H1 (cell line): ENCODE data around the gene HS3ST5. TPM values are rescaled to one million over a fixed set of nuclear protein-coding genes. Genes with fewer than 3 reads are reported as not detected.
"Not testable (repeated sequence)": the region's sequence is repeated elsewhere in the genome, so short reads cannot be mapped to it uniquely, and the experiment has no call there.

ENCODE experiments used
- CTCF ChIA-PET: fragments of 300-600 bp; sonication (Branson Sonifier 250); formaldehyde crosslinking; loops from one replicate; lab custom pipeline; 2021; ENCODE audit not compliant: partially characterized antibody; lab: Charles Lee
- POLR2A ChIA-PET: fragments of 300-600 bp; sonication (Branson Sonifier 250); formaldehyde crosslinking; loops from one replicate; lab custom pipeline; 2021; ENCODE audit warnings: inconsistent platforms; ENCODE audit not compliant: partially characterized antibody; lab: Charles Lee
- DNase-seq, 2 experiments: peaks; one replicate each; pipeline versions ENCODE4 v3.0.0 to v3.0.0-alpha.2; 2010 to 2022; ENCODE audit warnings: low spot score in 2 of 2, low read depth in 1 of 2, mixed read lengths in 1 of 2
- FAIRE-seq: peaks from 2 replicates; lab custom pipeline; 2011; peaks lifted over from hg19 to GRCh38; lab: Jason Lieb, UNC
- H2AFZ ChIP-seq: 2 replicates; pipeline ENCODE4 v1.8.1; 2012; ENCODE audit warnings: low read length, inconsistent platforms
- H2AK5ac ChIP-seq: 2 replicates; pipeline ENCODE4 v1.6.1; 2013; ENCODE audit warnings: low read depth, low read length
- H2BK120ac ChIP-seq: replicated peaks from 2 replicates; pipeline ENCODE3; 2013; ENCODE audit warnings: low read depth, low read length, inconsistent platforms
- H2BK12ac ChIP-seq: 2 replicates; pipeline ENCODE4 v1.6.1; 2013; ENCODE audit warnings: low read depth, low read length
- H2BK15ac ChIP-seq: 2 replicates; pipeline ENCODE4 v1.6.1; 2013; ENCODE audit warnings: low read length
- H2BK20ac ChIP-seq: 2 replicates; pipeline ENCODE4 v1.6.1; 2013; ENCODE audit warnings: low read length
- H2BK5ac ChIP-seq: 2 replicates; pipeline ENCODE4 v1.6.1; 2013; ENCODE audit warnings: low read depth, low read length
- H3K14ac ChIP-seq: 2 replicates; pipeline ENCODE4 v1.6.1; 2013; ENCODE audit warnings: inconsistent platforms; ENCODE audit not compliant: insufficient read length
- H3K18ac ChIP-seq: 2 replicates; pipeline ENCODE4 v1.6.1; 2013; ENCODE audit warnings: low read length; ENCODE audit errors: extremely low read depth
- H3K23ac ChIP-seq: 2 replicates; pipeline ENCODE4 v1.6.1; 2013; ENCODE audit warnings: inconsistent platforms; ENCODE audit not compliant: insufficient read length
- H3K23me2 ChIP-seq: 2 replicates; pipeline ENCODE4 v1.6.1; 2013; ENCODE audit warnings: low read depth, low read length
- H3K27ac ChIP-seq: 2 replicates; pipeline ENCODE4 v1.6.1; 2011; ENCODE audit warnings: low read depth, low read length, inconsistent platforms
- H3K27me3 ChIP-seq, 4 experiments: replicated peaks in 1 of 4; 1 replicate in 1 of 4; 2 replicates in 3 of 4; pipeline versions ENCODE4 v1.6.1 to v1.8.1; 2011 to 2013; ENCODE audit warnings: low read length in 3 of 4, mild to moderate bottlenecking in 3 of 4, inconsistent platforms in 2 of 4, mixed read lengths in 2 of 4, moderate library complexity in 1 of 4; ENCODE audit not compliant: control insufficient read depth in 3 of 4, insufficient read depth in 3 of 4; ENCODE audit errors: extremely low read depth in 1 of 4
- H3K36me3 ChIP-seq, 4 experiments: 2 replicates each; pipeline versions ENCODE4 v1.6.1 to v1.8.1; 2011 to 2013; ENCODE audit warnings: mild to moderate bottlenecking in 4 of 4, low read length in 3 of 4, moderate library complexity in 2 of 4, control low read depth in 1 of 4, inconsistent platforms in 1 of 4; ENCODE audit not compliant: insufficient read depth in 4 of 4, control insufficient read depth in 2 of 4
- H3K4ac ChIP-seq: replicated peaks from 2 replicates; pipeline ENCODE3; 2013; ENCODE audit warnings: low read length, low read depth, mixed read lengths, inconsistent platforms; ENCODE audit not compliant: insufficient read length
- H3K4me1 ChIP-seq, 4 experiments: replicated peaks in 1 of 4; 1 replicate in 1 of 4; 2 replicates in 3 of 4; pipeline versions ENCODE4 v1.6.1 to v1.8.1; 2011 to 2013; ENCODE audit warnings: low read length in 3 of 4, inconsistent platforms in 2 of 4, mixed read lengths in 1 of 4; ENCODE audit not compliant: insufficient read depth in 4 of 4, control insufficient read depth in 3 of 4
- H3K4me2 ChIP-seq, 2 experiments: 2 replicates each; pipeline versions ENCODE4 v1.6.1 to v1.8.1; 2011 to 2013; ENCODE audit warnings: low read depth in 2 of 2, low read length in 2 of 2, control low read depth in 1 of 2, inconsistent platforms in 1 of 2, mild to moderate bottlenecking in 1 of 2; ENCODE audit not compliant: insufficient read depth in 1 of 2
- H3K4me3 ChIP-seq, 4 experiments: fragments of 200-600, 300-600 bp in 1 of 4; sonication (generic), shearing (Covaris generic), sonication (Bioruptor Twin) in 1 of 4; 2 replicates each; pipeline versions ENCODE4 v1.5.1 to v1.8.1; 2011 to 2016; ENCODE audit warnings: low read length in 4 of 4, low read depth in 3 of 4, control low read depth in 2 of 4, inconsistent platforms in 2 of 4, mild to moderate bottlenecking in 2 of 4, mixed read lengths in 1 of 4, moderate library complexity in 1 of 4; ENCODE audit not compliant: insufficient read depth in 2 of 4; ENCODE audit errors: extremely low read depth in 1 of 4
- H3K56ac ChIP-seq: replicated peaks from 2 replicates; pipeline ENCODE3; 2013; ENCODE audit warnings: low read depth, mild to moderate bottlenecking, mixed read lengths, low read length, inconsistent platforms; ENCODE audit not compliant: insufficient read length
- H3K79me1 ChIP-seq: 2 replicates; pipeline ENCODE4 v1.6.1; 2013; ENCODE audit warnings: low read depth, low read length, control low read depth
- H3K79me2 ChIP-seq, 2 experiments: 2 replicates each; pipeline versions ENCODE4 v1.6.1 to v1.8.1; 2012 to 2013; ENCODE audit warnings: low read length in 2 of 2, mild to moderate bottlenecking in 2 of 2, inconsistent platforms in 1 of 2; ENCODE audit not compliant: insufficient read depth in 2 of 2, control insufficient read depth in 1 of 2
- H3K9ac ChIP-seq, 4 experiments: replicated peaks in 1 of 4; 1 replicate in 1 of 4; 2 replicates in 3 of 4; pipeline versions ENCODE4 v1.6.1 to v1.8.1; 2011 to 2013; ENCODE audit warnings: low read depth in 3 of 4, low read length in 3 of 4, control low read depth in 2 of 4, mild to moderate bottlenecking in 2 of 4, moderate library complexity in 2 of 4, inconsistent platforms in 1 of 4; ENCODE audit errors: extremely low read depth in 1 of 4
- H3K9me3 ChIP-seq, 2 experiments: 2 replicates each; pipeline versions ENCODE4 v1.6.1 to v1.8.1; 2012 to 2013; ENCODE audit warnings: mild to moderate bottlenecking in 2 of 2, moderate library complexity in 2 of 2, control low read depth in 1 of 2, inconsistent platforms in 1 of 2, low read depth in 1 of 2, low read length in 1 of 2, mixed read lengths in 1 of 2; ENCODE audit not compliant: insufficient read depth in 2 of 2
- H4K20me1 ChIP-seq, 2 experiments: replicated peaks in 1 of 2; 2 replicates each; pipeline versions ENCODE3 to v1.8.1; 2011 to 2013; ENCODE audit warnings: inconsistent platforms in 2 of 2, low read length in 2 of 2, mild to moderate bottlenecking in 1 of 2; ENCODE audit not compliant: insufficient read depth in 2 of 2, control insufficient read depth in 1 of 2
- H4K5ac ChIP-seq: 2 replicates; pipeline ENCODE4 v1.6.1; 2013; ENCODE audit warnings: low read length, low read depth, mixed read lengths, inconsistent platforms; ENCODE audit not compliant: insufficient read length
- H4K8ac ChIP-seq: 2 replicates; pipeline ENCODE4 v1.8.0; 2013; ENCODE audit warnings: mild to moderate bottlenecking, moderate library complexity, low read length, inconsistent platforms; ENCODE audit not compliant: insufficient read depth; ENCODE audit errors: extremely low read depth
- H4K91ac ChIP-seq: replicated peaks from 2 replicates; pipeline ENCODE3; 2013; ENCODE audit warnings: low read length, mixed read lengths, inconsistent platforms; ENCODE audit not compliant: insufficient read length
- WGBS, 2 experiments: shearing (Covaris generic) in 1 of 2; methylation state at CpG; one replicate each; pipeline versions ENCODE4 v1.1.6 to v1.1.7; 2013 to 2015; ENCODE audit warnings: low lambda C conversion rate in 2 of 2, mixed read lengths in 2 of 2, inconsistent platforms in 1 of 2, low coverage in 1 of 2, missing lambda C conversion rate in 1 of 2; ENCODE audit not compliant: insufficient replicate concordance in 2 of 2, insufficient coverage in 1 of 2, insufficient read length in 1 of 2; ENCODE audit errors: extremely low coverage in 1 of 2, missing lambda C conversion rate in 1 of 2; 5-methylcytosine and 5-hydroxymethylcytosine counted together
- polyA plus RNA-seq, 7 experiments: library from polyadenylated mRNA; depleted of rRNA in 3 of 7; stranded (reverse) in 5 of 7; unstranded in 2 of 7; fragments of >200 nt in 5 of 7; fragments of 200-250 nt in 2 of 7; gene quantifications; 1 replicate in 5 of 7; 2 replicates in 1 of 7; 4 replicates in 1 of 7; pipeline versions ENCODE4 v1.2.1 to v1.2.3, GENCODE V29; 2011 to 2013; ENCODE audit warnings: missing spikeins in 2 of 7, mixed read lengths in 2 of 7
- total RNA-seq: library from RNA; stranded (reverse); fragmentation: NEBNext Ultra II Directional; extraction: Animal tissue kit (Norgen Biotek cat#: 25700); gene quantifications from 2 replicates; pipeline ENCODE4 v1.2.1, GENCODE V29; 2021

The HS3ST5 gene
- total and polyA plus RNA-seq, 2 of the 8 experiments (the other 6 are each of a cell fraction or from before 2014, with no cell fraction given): 1.2 to 9.9 TPM

- not testable (repeated sequence) for H3K27me3 ChIP-seq, H3K9ac ChIP-seq, H3K4me2 ChIP-seq, H2BK120ac ChIP-seq, H3K36me3 ChIP-seq, H3K56ac ChIP-seq, H4K8ac ChIP-seq, H2BK20ac ChIP-seq, H3K4me3 ChIP-seq, H4K91ac ChIP-seq, H3K18ac ChIP-seq, H3K4me1 ChIP-seq, H2AK5ac ChIP-seq, H2BK5ac ChIP-seq, H2AFZ ChIP-seq, H2BK15ac ChIP-seq, H4K20me1 ChIP-seq, H3K79me1 ChIP-seq, H3K4ac ChIP-seq, H3K27ac ChIP-seq, H2BK12ac ChIP-seq, FAIRE-seq, H3K23ac ChIP-seq, DNase-seq, H4K5ac ChIP-seq, H3K23me2 ChIP-seq, H3K9me3 ChIP-seq, H3K14ac ChIP-seq
- H3K79me2 ChIP-seq: peaks cover 0 to 54% of the 10 kb centered on the region in 2 experiments; a peak in 3 of 4 replicates
- POLR2A ChIA-PET: interaction anchor here (0.8 to 1.4 kb wide), 2 partner anchors 11 to 94 kb away, joined by 3 to 4 read pairs; no protein-coding TSS in a partner anchor
- 98% methylated on average over 6 of the region's 6 CpGs; no CpG with 5 or more reads in 1 of the 2 experiments for WGBS, 2 experiments
- CTCF ChIA-PET: interaction anchor here (0.6 to 1.5 kb wide), 5 partner anchors 10 to 510 kb away, joined by 3 to 4 read pairs (median 3); no protein-coding TSS in a partner anchor
Measured at GRCh38 chr6:114313816-114314215, 29.0 kb downstream of the HS3ST5 start.
